Thyroid gland (tissue), 4 donors: Measurements from ENCODE around the gene IFNAR1.

Experiments
- CTCF ChIP-seq, 6 experiments: fragments of 200-600 bp in 3 of 6; fragments of 450-650 bp in 3 of 6; sonication (generic) in 3 of 6; IDR thresholded peaks; one replicate each; pipeline ENCODE4 v1.5.1; 2016 to 2019; ENCODE audit warnings: antibody characterized with exemption in 6 of 6, mild to moderate bottlenecking in 2 of 6, inconsistent platforms in 1 of 6, moderate library complexity in 1 of 6
- POLR2A ChIP-seq, 2 donors: fragments of 450-650 bp; IDR thresholded peaks; one replicate each; pipeline ENCODE4 v1.6.1; 2017; ENCODE audit warnings: antibody characterized with exemption in 2 of 2, mild to moderate bottlenecking in 2 of 2, moderate library complexity in 1 of 2

GRCh38 chr21:33317145-33317544 is 7.6 kb upstream of the IFNAR1 start:
- TF ChIP-seq POLR2A (IDR thresholded peaks at IDR 0.05) = no peak
- TF ChIP-seq CTCF (IDR thresholded peaks at IDR 0.05) = no peak
